Subcutaneous adipose tissue (tissue), 4 donors: ENCODE results near the gene TMPRSS4. TPM values are rescaled to one million over a fixed set of nuclear protein-coding genes. Genes with fewer than 3 reads are reported as not detected.

Experiments
- total RNA-seq, 4 donors: library from RNA; depleted of rRNA; stranded (reverse); fragments of >200 nt; gene quantifications; one replicate each; pipeline ENCODE4 v1.1.0, GENCODE V29; 2016
- TF ChIP-seq, protein P1 (sequence below): fragments of 450-650 bp; IDR thresholded peaks from one replicate; pipeline ENCODE4 v1.5.1; 2016; ENCODE audit warnings: low read depth, mild to moderate bottlenecking, control low read depth, antibody characterized with exemption, moderate library complexity

TMPRSS4 gene
- total RNA-seq, 4 donors from 2014 or later, result 1.1 TPM; not detected in 3

DNA sequence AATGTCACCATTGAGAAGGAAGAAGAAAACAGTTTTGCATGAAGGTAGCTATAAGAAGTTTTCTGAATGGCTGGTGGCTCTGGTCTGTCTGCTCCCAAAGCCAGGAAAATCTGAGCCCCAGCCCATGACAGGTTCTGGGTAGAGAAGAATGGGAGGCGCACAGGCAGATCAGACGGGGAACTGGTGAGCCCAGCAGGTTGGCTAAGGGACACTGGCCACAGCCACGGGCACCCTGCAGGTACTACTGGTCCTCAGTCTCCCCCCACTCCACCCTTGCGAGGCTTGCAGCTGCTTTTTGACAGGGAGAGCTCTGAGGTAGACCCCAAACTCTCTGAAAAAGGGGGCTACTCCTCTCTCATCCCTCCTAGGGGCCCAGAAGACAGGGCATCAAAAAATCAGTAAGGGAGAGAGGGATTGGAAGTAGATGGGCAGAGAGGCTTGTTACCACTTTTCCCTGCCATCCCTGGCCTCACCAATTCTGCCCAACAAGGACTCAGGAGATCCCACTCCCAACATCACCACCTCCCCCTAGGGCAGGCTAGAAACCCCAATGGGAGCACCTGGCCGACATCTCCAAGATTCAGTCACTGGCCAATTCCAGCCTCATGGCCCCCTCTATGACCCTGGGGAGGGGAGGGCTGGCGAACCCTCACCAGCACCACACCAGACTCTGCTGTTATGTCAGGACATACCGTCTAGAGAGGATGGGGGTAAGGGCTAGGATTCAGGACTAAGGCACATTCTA is 58.3 kb downstream of the TMPRSS4 start:
- TF ChIP-seq, protein P1, sequence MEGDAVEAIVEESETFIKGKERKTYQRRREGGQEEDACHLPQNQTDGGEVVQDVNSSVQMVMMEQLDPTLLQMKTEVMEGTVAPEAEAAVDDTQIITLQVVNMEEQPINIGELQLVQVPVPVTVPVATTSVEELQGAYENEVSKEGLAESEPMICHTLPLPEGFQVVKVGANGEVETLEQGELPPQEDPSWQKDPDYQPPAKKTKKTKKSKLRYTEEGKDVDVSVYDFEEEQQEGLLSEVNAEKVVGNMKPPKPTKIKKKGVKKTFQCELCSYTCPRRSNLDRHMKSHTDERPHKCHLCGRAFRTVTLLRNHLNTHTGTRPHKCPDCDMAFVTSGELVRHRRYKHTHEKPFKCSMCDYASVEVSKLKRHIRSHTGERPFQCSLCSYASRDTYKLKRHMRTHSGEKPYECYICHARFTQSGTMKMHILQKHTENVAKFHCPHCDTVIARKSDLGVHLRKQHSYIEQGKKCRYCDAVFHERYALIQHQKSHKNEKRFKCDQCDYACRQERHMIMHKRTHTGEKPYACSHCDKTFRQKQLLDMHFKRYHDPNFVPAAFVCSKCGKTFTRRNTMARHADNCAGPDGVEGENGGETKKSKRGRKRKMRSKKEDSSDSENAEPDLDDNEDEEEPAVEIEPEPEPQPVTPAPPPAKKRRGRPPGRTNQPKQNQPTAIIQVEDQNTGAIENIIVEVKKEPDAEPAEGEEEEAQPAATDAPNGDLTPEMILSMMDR, result no peak

DNA sequence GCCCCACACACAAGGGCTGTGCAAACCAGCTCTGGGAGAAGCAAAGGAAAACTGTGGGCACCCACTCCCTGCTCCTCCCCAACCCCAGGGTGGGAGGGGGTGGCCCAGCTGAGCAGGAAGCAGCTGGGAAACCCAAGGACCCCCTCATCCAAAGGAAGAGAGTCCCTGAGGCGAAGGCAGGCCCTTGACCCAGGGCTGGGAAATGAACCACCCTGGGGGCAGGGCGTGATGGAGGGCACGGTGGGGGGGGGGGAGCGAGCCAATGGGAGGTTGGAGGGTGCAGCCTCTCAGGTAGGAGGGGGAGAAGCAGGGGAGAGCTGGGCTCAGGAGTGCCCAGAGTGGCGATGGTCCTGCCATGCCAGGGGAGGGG is 58.9 kb downstream of the TMPRSS4 start:
- TF ChIP-seq, protein P1, result no peak

DNA sequence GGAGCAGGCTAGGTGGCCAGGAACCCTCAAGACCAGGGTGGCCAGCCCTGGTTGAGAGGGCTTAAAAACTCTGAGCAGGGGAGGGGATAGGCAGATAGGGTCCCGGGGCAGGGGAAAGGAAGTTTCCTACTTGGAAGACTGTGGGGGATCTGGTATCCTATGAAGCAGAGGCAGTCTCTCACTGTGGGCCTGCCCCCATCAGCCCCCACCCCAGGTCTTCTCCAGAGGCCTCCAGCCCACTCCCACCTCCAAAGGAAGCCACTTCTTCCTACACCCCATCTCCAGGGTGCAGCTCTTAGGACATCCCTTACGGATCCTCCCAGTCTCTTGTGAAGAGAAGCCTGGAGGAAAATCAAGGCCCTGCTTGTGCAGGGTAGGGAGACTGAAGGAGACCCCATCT is 59.5 kb downstream of the TMPRSS4 start:
- TF ChIP-seq, protein P1, result no peak

DNA sequence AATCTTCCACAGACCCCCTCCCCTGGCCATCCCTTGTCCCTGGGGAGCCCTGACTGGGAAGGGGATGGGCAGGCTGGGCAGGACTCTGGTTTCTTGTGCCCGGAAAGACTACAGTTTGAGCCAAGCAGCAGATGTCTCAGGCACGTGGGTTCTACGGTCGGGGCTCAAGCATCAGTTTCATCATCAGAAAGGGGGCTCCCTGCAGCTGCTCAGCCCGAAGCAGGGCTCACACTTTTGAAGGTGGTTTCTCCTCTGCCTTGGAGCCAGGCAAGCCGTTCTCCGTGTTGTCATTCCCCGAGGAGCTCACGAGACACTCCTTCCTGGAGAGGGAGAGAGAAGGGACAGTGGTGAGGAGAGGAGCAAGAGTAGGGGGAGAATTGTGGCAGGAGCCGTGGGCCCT is 59.9 kb downstream of the TMPRSS4 start:
- TF ChIP-seq, protein P1, result no peak

DNA sequence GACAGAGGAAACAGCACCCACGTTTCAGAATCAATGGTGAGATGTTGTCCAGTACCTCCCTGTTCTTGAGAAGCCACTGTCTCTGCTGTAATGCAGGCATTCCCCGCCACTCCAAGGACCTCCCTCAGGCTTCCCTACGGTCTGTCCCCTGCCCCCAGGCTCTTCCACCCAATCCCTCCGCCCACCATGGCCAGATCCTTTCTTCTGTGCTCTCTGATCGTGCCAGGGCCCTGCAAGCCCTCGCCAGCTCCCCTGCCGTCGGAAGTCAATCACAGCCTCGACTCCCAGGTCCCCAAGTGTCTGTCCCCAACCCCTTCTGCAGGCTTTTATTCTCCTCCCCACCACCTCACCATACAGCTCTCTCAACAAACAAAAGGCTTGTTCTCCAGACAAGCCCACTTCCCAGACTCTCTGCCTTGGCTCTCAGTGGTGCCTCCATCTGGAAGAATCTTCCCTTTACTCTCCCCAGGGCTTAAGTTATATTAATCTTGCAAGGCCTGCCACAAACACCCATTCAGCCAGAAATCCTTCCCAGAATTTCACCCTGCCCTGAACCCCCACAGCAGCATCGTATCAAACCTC is 62.1 kb downstream of the TMPRSS4 start:
- TF ChIP-seq, protein P1, result no peak

DNA sequence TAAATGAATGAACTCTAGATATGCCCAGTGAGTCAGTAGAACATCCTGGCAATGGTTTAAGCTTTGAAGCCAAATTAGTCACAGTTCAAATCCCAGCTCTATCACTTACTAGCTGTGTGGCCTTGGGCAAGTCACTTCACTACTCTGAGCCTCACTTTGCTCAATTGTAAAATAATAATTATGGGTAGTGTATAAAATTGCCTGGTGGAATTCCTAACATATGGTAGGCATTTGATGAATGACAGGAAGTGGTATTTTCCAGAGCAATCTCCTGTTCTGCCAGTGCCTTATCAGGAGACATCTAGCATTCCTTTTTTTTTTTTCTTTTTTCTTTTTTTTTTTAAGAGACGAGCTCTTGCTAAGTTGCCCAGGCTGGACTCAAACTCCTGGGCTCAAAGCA is 62.7 kb downstream of the TMPRSS4 start:
- TF ChIP-seq, protein P1, result no peak

DNA sequence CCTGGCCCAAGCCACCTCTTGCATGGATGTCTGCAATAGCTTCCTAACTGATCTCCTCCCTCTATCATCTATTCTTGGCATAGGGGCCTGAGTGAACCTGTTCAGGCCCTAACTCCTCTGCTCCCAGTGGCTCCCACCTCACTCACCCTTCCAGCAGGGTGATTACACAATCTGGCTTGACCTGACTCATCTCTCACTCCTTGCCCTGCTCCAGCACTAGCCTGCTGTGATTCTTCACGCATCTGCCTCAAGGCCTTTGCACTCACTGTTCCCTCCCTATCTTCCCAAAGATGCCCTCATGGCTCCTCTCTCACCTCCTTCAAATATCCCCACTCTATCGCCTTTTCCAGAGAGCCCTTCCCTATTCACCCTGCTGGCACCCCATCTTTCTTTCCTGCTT is 65.2 kb downstream of the TMPRSS4 start:
- TF ChIP-seq, protein P1, result no peak
